ENCODE measurements around the gene DHCR24. TPM values are rescaled to one million over a fixed set of nuclear protein-coding genes. Genes with fewer than 3 reads are reported as not detected.

The DHCR24 gene
- total and polyA plus RNA-seq, 2 donors (not counting 3 experiments of a cell fraction or from before 2014, with no cell fraction given) = 223 to 239 TPM

DNA sequence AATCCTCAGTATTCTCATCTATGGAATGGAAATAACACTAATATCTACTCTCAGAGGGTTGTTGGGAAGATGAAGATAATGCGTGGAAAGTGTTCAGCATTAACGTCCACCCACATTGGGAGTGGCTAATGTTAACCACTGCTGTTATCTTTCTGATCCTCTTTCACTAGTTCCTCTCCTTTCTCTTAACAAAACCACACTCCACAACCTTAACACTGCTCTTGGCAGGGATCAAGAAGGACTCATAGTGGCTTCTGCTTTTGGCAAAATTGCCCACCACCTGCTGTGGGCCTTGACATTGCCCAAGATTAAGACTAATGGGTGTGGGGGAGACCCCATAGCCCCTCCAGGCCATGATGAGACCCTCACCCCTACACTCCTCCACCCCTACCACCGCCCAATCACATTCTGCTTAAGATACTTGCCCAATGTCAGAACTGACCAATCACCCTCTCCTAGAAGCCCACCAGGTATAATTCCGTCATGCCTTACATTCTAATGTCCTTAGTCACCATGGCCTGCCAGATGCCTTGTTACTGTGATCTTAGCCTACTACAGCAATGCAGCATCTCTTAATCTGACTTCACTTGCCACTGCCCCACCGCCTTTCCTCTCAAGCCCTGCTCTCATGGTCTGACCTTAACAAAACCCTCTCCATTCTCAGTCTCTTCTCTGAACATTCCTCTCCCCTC, 27.1 kb downstream of the DHCR24 start:
- Histone ChIP-seq H3K9me1 (replicated peaks; ENCODE audit: control insufficient read depth, extremely low read depth, insufficient read depth, low read length) (no peaks in the 10 kb centered on the region), H3K4me3 (replicated peaks in 1 of 3; ENCODE audit: insufficient read depth in 1 of 3, low read depth in 1 of 3, low read length in 3 of 3) (no peak overlapping the region), H3K79me2 (ENCODE audit: control insufficient read depth, insufficient read depth, low read length) (no peaks in the 10 kb centered on the region), H3K4me2 (ENCODE audit: insufficient read depth, low read length) (no peak overlapping the region), H3K4me1 (ENCODE audit: control insufficient read depth, extremely low read depth, insufficient read depth, low read length) (peaks cover 7% of the 10 kb centered on the region), H3K9ac (replicated peaks; ENCODE audit: extremely low read depth, insufficient read depth, low read length) (no peak overlapping the region), H3K9me3 (replicated peaks; ENCODE audit: control insufficient read depth, insufficient read depth, low read length) (no peaks in the 10 kb centered on the region), H4K20me1 (replicated peaks; ENCODE audit: control insufficient read depth, extremely low read depth, insufficient read depth, low read length) (peaks cover 2% of the 10 kb centered on the region), H2AFZ (ENCODE audit: low read depth, low read length) (no peak overlapping the region), H3K27ac (ENCODE audit: insufficient read depth, low read depth, low read length) (no peak overlapping the region), H3K27me3 (ENCODE audit: control insufficient read depth in 2 of 2, insufficient read depth in 2 of 2, low read length in 2 of 2) (no peaks in the 10 kb centered on the region), H3K36me3 (ENCODE audit: control insufficient read depth in 2 of 2, extremely low read depth in 1 of 2, insufficient read depth in 2 of 2, low read length in 2 of 2) (peaks cover 10 to 18% of the 10 kb centered on the region in 2 experiments)
- ChIA-PET POLR2A (no interaction called here), CTCF (no interaction called here)
- BruUV-seq (replicated peaks) = no TSS peak
- FAIRE-seq (no peak), DNase-seq (ENCODE audit: low read depth, low spot score) (no peak)
- TF ChIP-seq JUN (IDR thresholded peaks at IDR 0.05; ENCODE audit: borderline replicate concordance, insufficient read depth, insufficient read length, low read depth) (no peak), FOS (IDR thresholded peaks at IDR 0.05; ENCODE audit: borderline replicate concordance, insufficient read depth, low read length) (no peak)
- TF ChIP-seq, protein P1, sequence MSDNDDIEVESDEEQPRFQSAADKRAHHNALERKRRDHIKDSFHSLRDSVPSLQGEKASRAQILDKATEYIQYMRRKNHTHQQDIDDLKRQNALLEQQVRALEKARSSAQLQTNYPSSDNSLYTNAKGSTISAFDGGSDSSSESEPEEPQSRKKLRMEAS (IDR thresholded peaks at IDR 0.05; ENCODE audit: insufficient read depth, insufficient read length) = no peak
- TF ChIP-seq, protein P2, sequence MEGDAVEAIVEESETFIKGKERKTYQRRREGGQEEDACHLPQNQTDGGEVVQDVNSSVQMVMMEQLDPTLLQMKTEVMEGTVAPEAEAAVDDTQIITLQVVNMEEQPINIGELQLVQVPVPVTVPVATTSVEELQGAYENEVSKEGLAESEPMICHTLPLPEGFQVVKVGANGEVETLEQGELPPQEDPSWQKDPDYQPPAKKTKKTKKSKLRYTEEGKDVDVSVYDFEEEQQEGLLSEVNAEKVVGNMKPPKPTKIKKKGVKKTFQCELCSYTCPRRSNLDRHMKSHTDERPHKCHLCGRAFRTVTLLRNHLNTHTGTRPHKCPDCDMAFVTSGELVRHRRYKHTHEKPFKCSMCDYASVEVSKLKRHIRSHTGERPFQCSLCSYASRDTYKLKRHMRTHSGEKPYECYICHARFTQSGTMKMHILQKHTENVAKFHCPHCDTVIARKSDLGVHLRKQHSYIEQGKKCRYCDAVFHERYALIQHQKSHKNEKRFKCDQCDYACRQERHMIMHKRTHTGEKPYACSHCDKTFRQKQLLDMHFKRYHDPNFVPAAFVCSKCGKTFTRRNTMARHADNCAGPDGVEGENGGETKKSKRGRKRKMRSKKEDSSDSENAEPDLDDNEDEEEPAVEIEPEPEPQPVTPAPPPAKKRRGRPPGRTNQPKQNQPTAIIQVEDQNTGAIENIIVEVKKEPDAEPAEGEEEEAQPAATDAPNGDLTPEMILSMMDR (IDR thresholded peaks at IDR 0.05; ENCODE audit: extremely low read depth in 1 of 2, insufficient read depth in 1 of 2, low read depth in 1 of 2, low read length in 2 of 2) = no peak
- dilution Hi-C loops (cut with MboI; ENCODE audit: extremely low pct_ligation_motif_present, low sequenced_read_pairs) (no loop called here), intact Hi-C loops (cut with micrococcal nuclease) (no loop called here)

Measured in endothelial cell of umbilical vein (primary cell).